ENCODE measurements around the gene MGAT5.
"Not testable (repeated sequence)": the region's sequence is repeated elsewhere in the genome, so short reads cannot be mapped to it uniquely, and the experiment has no call there.

MGAT5 gene

GRCh38 chr2:134457765-134458472 is 204.0 kb downstream of the MGAT5 start:
- DNase-seq: no peak

GRCh38 chr2:134458473-134458853 is 204.6 kb downstream of the MGAT5 start:
- DNase-seq: no peak

- no peak for DNase-seq
Observed at GRCh38 chr2:134458950-134459349, 205.1 kb downstream of the MGAT5 start.

GRCh38 chr2:134459706-134460406 is 206.0 kb downstream of the MGAT5 start:
- no peak for DNase-seq

GRCh38 chr2:134460583-134460998 is 206.7 kb downstream of the MGAT5 start:
- peak; percentile 43 for DNase-seq

- DNase-seq: peak; percentile 28
Observed at GRCh38 chr2:134461511-134461910, 207.6 kb downstream of the MGAT5 start.

- no peak for DNase-seq
Observed at GRCh38 chr2:134462275-134462674, 208.4 kb downstream of the MGAT5 start.

- no peak for DNase-seq
Observed at GRCh38 chr2:134462791-134463698, 209.2 kb downstream of the MGAT5 start.

- DNase-seq: no peak
Observed at GRCh38 chr2:134463699-134464022, 209.8 kb downstream of the MGAT5 start.

- no peak for DNase-seq
Observed at GRCh38 chr2:134465228-134466105, 211.6 kb downstream of the MGAT5 start.

- DNase-seq: no peak
Observed at GRCh38 chr2:134466141-134466540, 212.3 kb downstream of the MGAT5 start.

GRCh38 chr2:134468164-134468563 is 214.3 kb downstream of the MGAT5 start:
- no peak for DNase-seq

GRCh38 chr2:134468776-134469175 is 214.9 kb downstream of the MGAT5 start:
- no peak for DNase-seq

GRCh38 chr2:134469516-134470115 is 215.7 kb downstream of the MGAT5 start:
- no peak for DNase-seq

- no peak for DNase-seq
Observed at GRCh38 chr2:134470561-134471168, 216.8 kb downstream of the MGAT5 start.

- DNase-seq: not testable (repeated sequence)
Observed at GRCh38 chr2:134476982-134477381, 223.1 kb downstream of the MGAT5 start.

- DNase-seq: no peak
Observed at GRCh38 chr2:134479696-134480330, 225.9 kb downstream of the MGAT5 start.

- no peak for DNase-seq
Observed at GRCh38 chr2:134482131-134482723, 228.4 kb downstream of the MGAT5 start.

GRCh38 chr2:134482766-134483340 is 229.0 kb downstream of the MGAT5 start:
- no peak for DNase-seq

GRCh38 chr2:134489732-134490384 is 236.0 kb downstream of the MGAT5 start:
- no peak for DNase-seq
